GM20000 (cell line): ENCODE data around the gene PACC1.
"Not testable (repeated sequence)": the region's sequence is repeated elsewhere in the genome, so short reads cannot be mapped to it uniquely, and the experiment has no call there.

Experiments used
- DNase-seq: peaks from one replicate; pipeline ENCODE4 v3.0.0; 2012; ENCODE audit warnings: low spot score
- TF ChIP-seq, protein P1 (sequence below): IDR thresholded peaks from 2 replicates; pipeline ENCODE4 v1.5.1; 2012; ENCODE audit warnings: mild to moderate bottlenecking, control low read depth; ENCODE audit errors: extremely low read depth, missing control alignments

Gene PACC1

DNA sequence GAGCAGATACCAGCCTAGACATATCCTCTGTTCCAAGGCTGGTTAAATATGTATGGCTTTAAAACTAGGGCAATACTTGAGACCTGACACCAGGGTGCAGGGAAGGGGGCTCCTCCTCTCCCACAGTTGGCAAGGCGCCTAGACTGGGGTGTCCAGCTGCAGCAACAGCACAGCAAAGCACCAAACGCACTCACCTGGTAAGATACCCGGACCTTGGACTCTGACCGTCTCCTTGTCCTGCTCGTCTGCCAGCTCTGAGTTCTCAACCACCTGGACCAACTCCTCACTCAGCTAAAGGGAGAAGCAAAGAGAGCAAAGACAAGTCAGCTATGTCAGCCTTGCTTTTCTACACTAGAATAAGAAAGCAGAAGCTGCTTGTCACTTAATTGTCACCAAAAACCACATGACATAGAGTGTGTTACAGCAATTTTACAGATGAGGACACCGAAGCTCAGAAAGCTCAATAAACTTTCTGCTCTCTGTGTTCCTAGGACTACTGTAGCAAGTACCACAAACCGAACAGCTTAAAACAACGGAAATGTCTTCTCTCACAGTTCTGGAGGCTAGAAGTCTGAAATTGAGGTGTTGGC lies 4.4 kb downstream of the PACC1 start:
- no peak for DNase-seq

DNA sequence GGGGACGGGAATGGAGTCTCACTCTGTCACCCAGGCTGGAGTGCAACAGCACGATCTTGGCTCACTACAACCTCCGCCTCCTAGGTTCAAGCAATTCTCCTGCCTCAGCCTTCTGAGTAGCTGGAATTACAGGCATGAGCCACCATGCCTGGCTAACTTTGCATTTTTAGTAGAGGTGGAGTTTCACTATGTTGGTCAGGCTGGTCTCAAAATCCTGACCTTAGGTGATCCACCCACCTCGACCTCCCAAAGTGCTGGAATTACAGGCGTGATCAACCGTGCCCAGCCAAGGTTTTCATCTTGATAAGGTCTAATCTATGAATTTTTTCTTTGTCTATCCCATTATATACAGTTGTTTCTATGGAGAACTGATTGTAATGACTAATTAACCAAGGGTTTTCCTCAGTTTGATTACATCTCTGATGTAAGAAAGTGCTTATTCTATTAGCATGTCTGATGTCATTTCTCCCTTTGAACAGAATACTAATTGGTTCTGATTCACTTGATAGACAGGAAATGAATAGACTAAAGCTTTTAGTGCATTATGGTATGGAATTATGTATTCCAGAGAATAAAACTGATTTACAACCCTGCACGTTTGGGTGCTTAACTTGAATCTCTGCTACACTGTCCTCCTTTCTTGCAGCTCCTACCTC lies 11.9 kb downstream of the PACC1 start:
- TF ChIP-seq, protein P1, sequence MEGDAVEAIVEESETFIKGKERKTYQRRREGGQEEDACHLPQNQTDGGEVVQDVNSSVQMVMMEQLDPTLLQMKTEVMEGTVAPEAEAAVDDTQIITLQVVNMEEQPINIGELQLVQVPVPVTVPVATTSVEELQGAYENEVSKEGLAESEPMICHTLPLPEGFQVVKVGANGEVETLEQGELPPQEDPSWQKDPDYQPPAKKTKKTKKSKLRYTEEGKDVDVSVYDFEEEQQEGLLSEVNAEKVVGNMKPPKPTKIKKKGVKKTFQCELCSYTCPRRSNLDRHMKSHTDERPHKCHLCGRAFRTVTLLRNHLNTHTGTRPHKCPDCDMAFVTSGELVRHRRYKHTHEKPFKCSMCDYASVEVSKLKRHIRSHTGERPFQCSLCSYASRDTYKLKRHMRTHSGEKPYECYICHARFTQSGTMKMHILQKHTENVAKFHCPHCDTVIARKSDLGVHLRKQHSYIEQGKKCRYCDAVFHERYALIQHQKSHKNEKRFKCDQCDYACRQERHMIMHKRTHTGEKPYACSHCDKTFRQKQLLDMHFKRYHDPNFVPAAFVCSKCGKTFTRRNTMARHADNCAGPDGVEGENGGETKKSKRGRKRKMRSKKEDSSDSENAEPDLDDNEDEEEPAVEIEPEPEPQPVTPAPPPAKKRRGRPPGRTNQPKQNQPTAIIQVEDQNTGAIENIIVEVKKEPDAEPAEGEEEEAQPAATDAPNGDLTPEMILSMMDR = no peak
- DNase-seq = no peak

More for the DNA sequence above, 4.4 kb downstream of the PACC1 start:
- TF ChIP-seq, protein P1 = no peak

DNA sequence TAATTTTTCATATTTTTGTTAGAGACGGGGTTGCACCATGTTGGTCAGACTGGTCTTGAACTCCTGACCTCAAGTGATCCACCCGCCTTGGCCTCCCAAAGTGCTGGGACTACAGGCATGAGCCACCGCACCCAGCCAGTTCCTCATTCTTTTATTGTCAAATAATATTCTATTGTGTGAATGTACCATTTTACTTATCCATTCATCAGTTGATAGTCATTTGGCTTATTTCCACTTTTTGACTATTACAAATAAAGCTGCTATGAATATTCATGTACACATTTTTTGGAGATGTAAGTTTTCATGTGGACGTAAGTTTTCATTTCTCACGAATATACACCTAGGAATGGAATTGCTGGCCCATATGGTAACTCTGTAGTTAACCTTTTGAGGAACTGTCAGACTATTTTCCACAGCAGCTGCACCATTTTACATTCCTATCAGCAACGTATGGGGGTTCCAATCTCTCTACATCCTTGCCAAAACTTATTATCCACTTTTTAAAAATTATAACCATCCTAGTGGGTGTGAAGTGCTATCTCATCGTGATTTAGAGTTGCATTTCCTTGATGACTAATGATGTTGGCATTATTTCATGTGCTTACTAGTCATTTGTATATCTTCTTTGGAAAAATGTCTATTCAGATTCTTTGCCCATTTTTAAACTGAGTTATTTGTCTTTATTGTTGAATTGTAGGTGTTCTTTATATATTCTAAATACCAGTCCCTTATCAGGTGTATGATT lies 12.7 kb downstream of the PACC1 start:
- DNase-seq = no peak
- TF ChIP-seq, protein P1 = no peak

DNA sequence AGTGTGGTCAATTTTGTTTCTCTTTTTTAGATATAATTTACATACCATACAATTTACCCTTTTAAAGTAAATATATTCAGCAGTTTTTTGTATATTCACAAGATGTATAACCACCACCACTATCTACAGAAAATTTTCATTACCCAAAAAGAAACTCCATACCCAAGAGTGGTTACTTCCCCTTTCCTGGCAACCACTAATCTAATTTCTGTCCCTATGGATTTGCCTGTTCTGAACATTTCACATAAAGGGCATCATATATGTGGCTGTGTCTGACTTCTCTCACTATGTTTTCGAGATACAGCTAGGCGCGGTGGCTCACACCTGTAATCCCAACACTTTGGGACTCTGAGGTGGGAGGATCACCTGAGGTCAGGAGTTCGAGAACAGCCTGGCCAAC lies 13.6 kb downstream of the PACC1 start:
- DNase-seq = no peak
- TF ChIP-seq, protein P1 = no peak

DNA sequence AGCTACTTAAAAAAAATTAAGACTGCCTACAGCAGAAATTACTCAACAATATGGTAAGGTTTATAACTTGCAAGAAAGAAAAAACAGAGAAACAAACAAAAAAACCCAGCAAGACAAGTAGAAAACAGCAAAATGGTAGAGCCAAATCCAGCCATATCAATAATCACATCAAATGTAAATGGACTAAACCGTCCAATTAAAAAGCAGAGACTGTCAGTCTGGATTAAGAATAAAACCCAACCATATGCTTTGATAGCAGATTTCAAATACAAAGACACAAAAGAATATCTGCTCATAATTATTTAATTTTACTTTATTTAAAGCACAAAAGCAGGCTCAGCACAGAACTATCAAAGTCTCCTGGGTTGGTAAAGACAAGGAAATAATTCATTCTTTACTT lies 17.5 kb downstream of the PACC1 start:
- TF ChIP-seq, protein P1 = no peak
- DNase-seq = no peak

DNA sequence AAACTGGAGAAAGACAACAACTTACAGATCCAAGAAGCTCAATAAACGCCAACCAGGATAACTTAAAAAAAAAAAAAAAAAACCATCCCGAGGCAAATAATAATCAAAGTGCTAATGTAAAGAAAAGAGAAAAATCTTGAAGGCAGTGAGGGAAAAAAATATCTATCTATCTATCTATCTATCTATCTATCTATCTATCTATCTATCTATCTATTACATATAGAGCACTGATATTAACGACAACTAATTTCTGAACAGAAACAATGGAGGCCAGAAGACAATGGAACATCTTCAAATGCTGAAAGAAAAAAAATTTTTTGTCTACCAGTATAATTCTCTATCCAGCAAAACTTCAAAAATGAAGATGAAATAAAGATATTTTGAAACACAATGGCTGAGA lies 18.0 kb downstream of the PACC1 start:
- no peak for DNase-seq

DNA sequence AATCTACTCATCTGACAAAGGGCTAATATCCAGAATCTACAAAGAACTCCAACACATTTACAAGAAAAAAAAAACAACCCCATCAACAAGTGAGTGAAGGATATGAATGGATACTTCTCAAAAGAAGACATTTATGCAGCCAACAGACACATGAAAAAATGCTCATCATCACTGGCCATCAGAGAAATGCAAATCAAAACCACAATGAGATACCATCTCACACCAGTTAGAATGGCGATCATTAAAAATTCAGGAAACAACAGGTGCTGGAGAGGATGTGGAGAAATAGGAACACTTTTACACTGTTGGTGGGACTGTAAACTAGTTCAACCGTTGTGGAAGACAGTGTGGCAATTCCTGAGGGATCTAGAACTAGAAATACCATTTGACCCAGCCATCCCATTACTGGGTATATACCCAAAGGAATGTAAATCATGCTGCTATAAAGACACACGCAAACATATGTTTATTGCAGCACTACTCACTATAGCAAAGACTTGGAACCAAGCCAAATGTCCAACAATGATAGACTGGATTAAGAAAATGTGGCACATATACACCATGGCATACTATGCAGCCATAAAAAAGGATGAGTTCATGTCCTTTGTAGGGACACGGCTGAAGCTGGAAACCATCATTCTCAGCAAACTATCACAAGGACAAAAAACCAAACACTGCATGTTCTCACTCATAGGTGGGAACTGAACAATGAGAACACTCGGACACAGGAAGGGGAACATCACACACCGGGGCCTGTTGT lies 18.8 kb downstream of the PACC1 start:
- not testable (repeated sequence) for DNase-seq

More for the DNA sequence above, 18.0 kb downstream of the PACC1 start:
- TF ChIP-seq, protein P1 = no peak
